ENCODE data around the gene TFDP2. TPM values are rescaled to one million over a fixed set of nuclear protein-coding genes. Genes with fewer than 3 reads are reported as not detected.

TFDP2 gene
- total RNA-seq (76.6 TPM), polyA plus RNA-seq (19.1 TPM)

- Histone ChIP-seq H3K4me3 (ENCODE audit: low read depth, low read length) (peak within 1 kb of the TSS; percentile 73), H3K36me3 (ENCODE audit: insufficient read depth) (no peaks in the 10 kb centered on the region), H3K4me1 (ENCODE audit: insufficient read depth) (no peaks in the 10 kb centered on the region), H3K27ac (ENCODE audit: low read depth) (peak within 1 kb of the TSS; percentile 84)
- WGBS = under 1% methylated on average over 83 of the region's 83 CpGs
- DNase-seq (ENCODE audit: extremely low spot score) = peak; percentile 72
Observed at GRCh38 chr3:142148792-142149672, at the start of gene TFDP2. TFDP2 (minus strand) TSS chr3:142149544; CDS start chr3:142101749, 47,795 bp downstream.

GRCh38 chr3:142188846-142189245, 39.5 kb upstream of the TFDP2 start:
- no peak for DNase-seq (ENCODE audit: extremely low spot score)
- no peak overlapping the region for H3K4me3 ChIP-seq (ENCODE audit: low read depth, low read length)
- no peaks in the 10 kb centered on the region for H3K36me3 ChIP-seq (ENCODE audit: insufficient read depth)
- no peaks in the 10 kb centered on the region for H3K4me1 ChIP-seq (ENCODE audit: insufficient read depth)
- H3K27ac ChIP-seq (ENCODE audit: low read depth) = no peak overlapping the region

GRCh38 chr3:142180761-142181362, 31.5 kb upstream of the TFDP2 start:
- Histone ChIP-seq H3K4me1 (ENCODE audit: insufficient read depth) (no peaks in the 10 kb centered on the region), H3K4me3 (ENCODE audit: low read depth, low read length) (no peak overlapping the region), H3K36me3 (ENCODE audit: insufficient read depth) (peaks cover 6% of the 10 kb centered on the region), H3K27ac (ENCODE audit: low read depth) (no peak overlapping the region)
- 87% methylated on average over 6 of the region's 6 CpGs for WGBS
- no peak for DNase-seq (ENCODE audit: extremely low spot score)

- H3K27ac ChIP-seq (ENCODE audit: low read depth) = no peak overlapping the region
- H3K4me1 ChIP-seq (ENCODE audit: insufficient read depth) = no peaks in the 10 kb centered on the region
- H3K36me3 ChIP-seq (ENCODE audit: insufficient read depth) = no peaks in the 10 kb centered on the region
- no peak overlapping the region for H3K4me3 ChIP-seq (ENCODE audit: low read depth, low read length)
- DNase-seq (ENCODE audit: extremely low spot score) = no peak
- WGBS = 82% methylated on average over 1 of the region's 1 CpG
Observed at GRCh38 chr3:142175478-142175877, 26.1 kb upstream of the TFDP2 start.

- 93% methylated on average over 2 of the region's 2 CpGs for WGBS
- Histone ChIP-seq H3K4me3 (ENCODE audit: low read depth, low read length) (no peak overlapping the region), H3K27ac (ENCODE audit: low read depth) (no peak overlapping the region), H3K36me3 (ENCODE audit: insufficient read depth) (peaks cover 5% of the 10 kb centered on the region), H3K4me1 (ENCODE audit: insufficient read depth) (no peaks in the 10 kb centered on the region)
- DNase-seq (ENCODE audit: extremely low spot score) = no peak
Observed at GRCh38 chr3:142174559-142174958, 25.2 kb upstream of the TFDP2 start.

GRCh38 chr3:142168514-142168913, 19.2 kb upstream of the TFDP2 start:
- WGBS = 65% methylated on average over 3 of the region's 3 CpGs
- Histone ChIP-seq H3K27ac (ENCODE audit: low read depth) (no peak overlapping the region), H3K4me1 (ENCODE audit: insufficient read depth) (no peaks in the 10 kb centered on the region), H3K36me3 (ENCODE audit: insufficient read depth) (peaks cover 5% of the 10 kb centered on the region), H3K4me3 (ENCODE audit: low read depth, low read length) (no peak overlapping the region)
- no peak for DNase-seq (ENCODE audit: extremely low spot score)

- H3K4me1 ChIP-seq (ENCODE audit: insufficient read depth) = no peaks in the 10 kb centered on the region
- peaks cover 5% of the 10 kb centered on the region for H3K36me3 ChIP-seq (ENCODE audit: insufficient read depth)
- no peak for DNase-seq (ENCODE audit: extremely low spot score)
- 96% methylated on average over 3 of the region's 3 CpGs for WGBS
- no peak overlapping the region for H3K4me3 ChIP-seq (ENCODE audit: low read depth, low read length)
- no peak overlapping the region for H3K27ac ChIP-seq (ENCODE audit: low read depth)
Observed at GRCh38 chr3:142165194-142165593, 15.8 kb upstream of the TFDP2 start.

- H3K4me3 ChIP-seq (ENCODE audit: low read depth, low read length) = no peak overlapping the region
- no peaks in the 10 kb centered on the region for H3K4me1 ChIP-seq (ENCODE audit: insufficient read depth)
- H3K27ac ChIP-seq (ENCODE audit: low read depth) = no peak overlapping the region
- H3K36me3 ChIP-seq (ENCODE audit: insufficient read depth) = no peaks in the 10 kb centered on the region
- DNase-seq (ENCODE audit: extremely low spot score) = no peak
- 64% methylated on average over 4 of the region's 4 CpGs for WGBS
Observed at GRCh38 chr3:142159083-142159740, 9.9 kb upstream of the TFDP2 start.

- WGBS = 79% methylated on average over 3 of the region's 3 CpGs
- no peak overlapping the region for H3K4me3 ChIP-seq (ENCODE audit: low read depth, low read length)
Observed at GRCh38 chr3:142154186-142154585, 4.8 kb upstream of the TFDP2 start.

GRCh38 chr3:142152384-142152783, 3.0 kb upstream of the TFDP2 start:
- Histone ChIP-seq H3K27ac (ENCODE audit: low read depth) (no peak overlapping the region), H3K36me3 (ENCODE audit: insufficient read depth) (no peaks in the 10 kb centered on the region), H3K4me3 (ENCODE audit: low read depth, low read length) (no peak overlapping the region), H3K4me1 (ENCODE audit: insufficient read depth) (no peaks in the 10 kb centered on the region)
- WGBS = 33% methylated on average over 3 of the region's 3 CpGs
- no peak for DNase-seq (ENCODE audit: extremely low spot score)

More at GRCh38 chr3:142154186-142154585, 4.8 kb upstream of the TFDP2 start:
- no peak overlapping the region for H3K27ac ChIP-seq (ENCODE audit: low read depth)
- H3K4me1 ChIP-seq (ENCODE audit: insufficient read depth) = no peaks in the 10 kb centered on the region
- H3K36me3 ChIP-seq (ENCODE audit: insufficient read depth) = no peaks in the 10 kb centered on the region
- DNase-seq (ENCODE audit: extremely low spot score) = no peak

- Histone ChIP-seq H3K36me3 (ENCODE audit: insufficient read depth) (no peaks in the 10 kb centered on the region), H3K4me3 (ENCODE audit: low read depth, low read length) (no peak overlapping the region), H3K4me1 (ENCODE audit: insufficient read depth) (no peaks in the 10 kb centered on the region), H3K27ac (ENCODE audit: low read depth) (no peak overlapping the region)
- 86% methylated on average over 1 of the region's 1 CpG for WGBS
- DNase-seq (ENCODE audit: extremely low spot score) = no peak
Observed at GRCh38 chr3:142151828-142152227, 2.5 kb upstream of the TFDP2 start.

- H3K4me1 ChIP-seq (ENCODE audit: insufficient read depth) = no peaks in the 10 kb centered on the region
- no peaks in the 10 kb centered on the region for H3K36me3 ChIP-seq (ENCODE audit: insufficient read depth)
- no peak for DNase-seq (ENCODE audit: extremely low spot score)
- H3K27ac ChIP-seq (ENCODE audit: low read depth) = no peak overlapping the region
- 70% methylated on average over 3 of the region's 3 CpGs for WGBS
- no peak overlapping the region for H3K4me3 ChIP-seq (ENCODE audit: low read depth, low read length)
Observed at GRCh38 chr3:142151240-142151639, 1.9 kb upstream of the TFDP2 start.

GRCh38 chr3:142150271-142150670, 927 bp upstream of the TFDP2 start:
- no peak overlapping the region for H3K27ac ChIP-seq (ENCODE audit: low read depth)
- no peak for DNase-seq (ENCODE audit: extremely low spot score)
- H3K4me3 ChIP-seq (ENCODE audit: low read depth, low read length) = no peak overlapping the region
- no peaks in the 10 kb centered on the region for H3K4me1 ChIP-seq (ENCODE audit: insufficient read depth)
- WGBS = 96% methylated on average over 13 of the region's 13 CpGs
- H3K36me3 ChIP-seq (ENCODE audit: insufficient read depth) = no peaks in the 10 kb centered on the region

- Histone ChIP-seq H3K4me1 (ENCODE audit: insufficient read depth) (no peaks in the 10 kb centered on the region), H3K36me3 (ENCODE audit: insufficient read depth) (no peaks in the 10 kb centered on the region), H3K27ac (ENCODE audit: low read depth) (no peak overlapping the region), H3K4me3 (ENCODE audit: low read depth, low read length) (peak overlapping the region; percentile 73)
- 5% methylated on average over 14 of the region's 14 CpGs for WGBS
- no peak for DNase-seq (ENCODE audit: extremely low spot score)
Observed at GRCh38 chr3:142149673-142149992, 289 bp upstream of the TFDP2 start.

Data from urinary bladder (tissue), 4 donors.